PC-3 (cell line): ENCODE measurements around the gene SRSF8. TPM values are rescaled to one million over a fixed set of nuclear protein-coding genes. Genes with fewer than 3 reads are reported as not detected.

ENCODE experiments used
- ATAC-seq: fragments of 200-7000 bp; cut with Tn5 transposase; 2 replicates; pipeline ENCODE4 v1.9.1; 2020; ENCODE audit warnings: mild to moderate bottlenecking, moderate library complexity
- BruUV-seq: library from RNA; stranded (reverse); fragments of 400-500 nt; replicated peaks from 2 replicates; lab custom pipeline; 2021; lab: Mats Ljungman, UMichigan
- CTCF ChIA-PET: fragments of 300-600 bp; sonication (Branson Sonifier 250); formaldehyde crosslinking; loops from one replicate; lab custom pipeline; 2022; ENCODE audit warnings: antibody characterized with exemption; lab: Charles Lee
- POLR2A ChIA-PET: fragments of 300-600 bp; sonication (Branson Sonifier 250); formaldehyde crosslinking; loops from one replicate; lab custom pipeline; 2022; ENCODE audit warnings: antibody characterized with exemption; ENCODE audit not compliant: unreplicated experiment; lab: Charles Lee
- DNase-seq: peaks from one replicate; pipeline ENCODE4 v3.0.0-alpha.2; 2015
- H2AFZ ChIP-seq: fragments of 300-600 bp; sonication (generic); 2 replicates; pipeline ENCODE4 v1.6.0; 2016; ENCODE audit warnings: antibody characterized with exemption, low read length
- H3F3A ChIP-seq: fragments of 300-600 bp; sonication (generic); one replicate; pipeline ENCODE4 v1.6.0; 2017; ENCODE audit warnings: antibody characterized with exemption, low read length, control low read depth, mild to moderate bottlenecking; ENCODE audit not compliant: unreplicated experiment
- H3K27ac ChIP-seq: fragments of 300-600 bp; sonication (generic); 2 replicates; pipeline ENCODE4 v1.5.1; 2016; ENCODE audit warnings: mild to moderate bottlenecking, low read length
- H3K27me3 ChIP-seq: fragments of 300-600 bp; sonication (generic); 2 replicates; pipeline ENCODE4 v1.6.1; 2016; ENCODE audit warnings: low read length, mixed read lengths
- H3K36me3 ChIP-seq: fragments of 300-600 bp; sonication (generic); 2 replicates; pipeline ENCODE4 v1.6.1; 2016; ENCODE audit warnings: low read depth, mixed run types, low read length, mixed read lengths
- H3K4me1 ChIP-seq: fragments of 300-600 bp; sonication (generic); 2 replicates; pipeline ENCODE4 v1.5.1; 2016; ENCODE audit warnings: low read length; ENCODE audit not compliant: insufficient read depth
- H3K4me2 ChIP-seq: fragments of 300-600 bp; sonication (generic); 2 replicates; pipeline ENCODE4 v1.6.0; 2016; ENCODE audit warnings: low read length
- H3K4me3 ChIP-seq: fragments of 300-600 bp; sonication (generic); 2 replicates; pipeline ENCODE4 v1.5.1; 2016; ENCODE audit warnings: mild to moderate bottlenecking, low read length, mixed read lengths
- H3K79me2 ChIP-seq: fragments of 300-600 bp; sonication (generic); 2 replicates; pipeline ENCODE4 v1.6.1; 2017; ENCODE audit warnings: low read length, mixed read lengths
- H3K9ac ChIP-seq: fragments of 300-600 bp; sonication (generic); 2 replicates; pipeline ENCODE4 v1.6.0; 2016; ENCODE audit warnings: mild to moderate bottlenecking, low read length
- H3K9me2 ChIP-seq: fragments of 300-600 bp; sonication (generic); replicated peaks from 2 replicates; pipeline ENCODE4 v1.6.1; 2016; ENCODE audit warnings: mixed run types, low read length, mixed read lengths
- H3K9me3 ChIP-seq: fragments of 300-600 bp; sonication (generic); 2 replicates; pipeline ENCODE4 v1.6.1; 2016; ENCODE audit warnings: low read length, mixed read lengths
- H4K20me1 ChIP-seq: fragments of 300-600 bp; sonication (generic); 2 replicates; pipeline ENCODE4 v1.6.1; 2016; ENCODE audit warnings: low read length, mixed read lengths
- EZH2 ChIP-seq: fragments of 300-600 bp; sonication (generic); IDR thresholded peaks from one replicate; pipeline ENCODE4 v1.6.1; 2017; ENCODE audit warnings: antibody characterized with exemption, mild to moderate bottlenecking, low read length; ENCODE audit not compliant: unreplicated experiment
- EZH2phosphoT487 ChIP-seq: fragments of 300-600 bp; sonication (generic); IDR thresholded peaks from 2 replicates; pipeline ENCODE4 v1.6.1; 2018; ENCODE audit warnings: mild to moderate bottlenecking, antibody characterized with exemption, low read length, borderline replicate concordance
- intact Hi-C: fragments of 100-400 bp; cut with micrococcal nuclease; formaldehyde crosslinking; loops from 2 replicates; pipeline ENCODE4 v1.9.0; 2023
- total RNA-seq: library from RNA; depleted of rRNA; stranded (reverse); fragments of >200 nt; gene quantifications from 2 replicates; pipeline ENCODE4 v1.2.3, GENCODE V29; 2014
- TF ChIP-seq, protein P1 (sequence below): fragments of 300-600 bp; sonication (generic); conservative IDR thresholded peaks from 2 replicates; pipeline ENCODE4 v1.5.1; 2017; ENCODE audit warnings: antibody characterized with exemption, low read depth, mild to moderate bottlenecking, low read length

Gene SRSF8
- total RNA-seq, 1 experiment from 2014 or later: 17.2 TPM

- no peaks in the 10 kb centered on the region for H3K9me2 ChIP-seq
- no peak overlapping the region for H3K4me3 ChIP-seq
- H3K4me1 ChIP-seq: no peaks in the 10 kb centered on the region
- H3K27me3 ChIP-seq: peaks cover 32% of the 10 kb centered on the region; the same call in 1 of the 2 replicates
- no peak overlapping the region for H3K27ac ChIP-seq
- no peak for ATAC-seq
- H3K79me2 ChIP-seq: no peaks in the 10 kb centered on the region
- DNase-seq: no peak
- H4K20me1 ChIP-seq: no peaks in the 10 kb centered on the region
- POLR2A ChIA-PET: no interaction called here
- no peaks in the 10 kb centered on the region for H3K9me3 ChIP-seq
- TF ChIP-seq EZH2phosphoT487 (no peak), EZH2 (no peak)
- TF ChIP-seq, protein P1, sequence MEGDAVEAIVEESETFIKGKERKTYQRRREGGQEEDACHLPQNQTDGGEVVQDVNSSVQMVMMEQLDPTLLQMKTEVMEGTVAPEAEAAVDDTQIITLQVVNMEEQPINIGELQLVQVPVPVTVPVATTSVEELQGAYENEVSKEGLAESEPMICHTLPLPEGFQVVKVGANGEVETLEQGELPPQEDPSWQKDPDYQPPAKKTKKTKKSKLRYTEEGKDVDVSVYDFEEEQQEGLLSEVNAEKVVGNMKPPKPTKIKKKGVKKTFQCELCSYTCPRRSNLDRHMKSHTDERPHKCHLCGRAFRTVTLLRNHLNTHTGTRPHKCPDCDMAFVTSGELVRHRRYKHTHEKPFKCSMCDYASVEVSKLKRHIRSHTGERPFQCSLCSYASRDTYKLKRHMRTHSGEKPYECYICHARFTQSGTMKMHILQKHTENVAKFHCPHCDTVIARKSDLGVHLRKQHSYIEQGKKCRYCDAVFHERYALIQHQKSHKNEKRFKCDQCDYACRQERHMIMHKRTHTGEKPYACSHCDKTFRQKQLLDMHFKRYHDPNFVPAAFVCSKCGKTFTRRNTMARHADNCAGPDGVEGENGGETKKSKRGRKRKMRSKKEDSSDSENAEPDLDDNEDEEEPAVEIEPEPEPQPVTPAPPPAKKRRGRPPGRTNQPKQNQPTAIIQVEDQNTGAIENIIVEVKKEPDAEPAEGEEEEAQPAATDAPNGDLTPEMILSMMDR: no peak
- intact Hi-C loops: no loop called here
- H3K9ac ChIP-seq: no peak overlapping the region
- CTCF ChIA-PET: no interaction called here
- no peak overlapping the region for H2AFZ ChIP-seq
- no peak overlapping the region for H3K4me2 ChIP-seq
- no TSS peak for BruUV-seq
- no peaks in the 10 kb centered on the region for H3K36me3 ChIP-seq
- H3F3A ChIP-seq: no peaks in the 10 kb centered on the region
These were observed 8.1 kb upstream of the SRSF8 start for GRCh38 chr11:95058621-95059020.

- BruUV-seq: no TSS peak
- H3K4me1 ChIP-seq: no peaks in the 10 kb centered on the region
- no peak for TF ChIP-seq EZH2phosphoT487
- TF ChIP-seq, protein P1: no peak
- TF ChIP-seq EZH2: no peak
- H3F3A ChIP-seq: no peaks in the 10 kb centered on the region
- intact Hi-C loops: no loop called here
- H2AFZ ChIP-seq: no peak overlapping the region
- H3K4me2 ChIP-seq: no peak overlapping the region
- no peaks in the 10 kb centered on the region for H3K79me2 ChIP-seq
- no peak for DNase-seq
- no peak overlapping the region for H3K4me3 ChIP-seq
- POLR2A ChIA-PET: no interaction called here
- H3K36me3 ChIP-seq: no peaks in the 10 kb centered on the region
- no peaks in the 10 kb centered on the region for H3K9me3 ChIP-seq
- H3K9me2 ChIP-seq: no peaks in the 10 kb centered on the region
- CTCF ChIA-PET: no interaction called here
- no peaks in the 10 kb centered on the region for H4K20me1 ChIP-seq
- H3K9ac ChIP-seq: no peak overlapping the region
- H3K27ac ChIP-seq: no peak overlapping the region
- peaks cover 28% of the 10 kb centered on the region; the same call in 1 of the 2 replicates for H3K27me3 ChIP-seq
- ATAC-seq: no peak
These were observed 7.7 kb upstream of the SRSF8 start for GRCh38 chr11:95059046-95059445.

GRCh38 chr11:95065336-95065735, 1.4 kb upstream of the SRSF8 start:
- CTCF ChIA-PET: no interaction called here
- POLR2A ChIA-PET: no interaction called here

More at GRCh38 chr11:95065336-95065735, 1.4 kb upstream of the SRSF8 start:
- H4K20me1 ChIP-seq: peaks cover 7% of the 10 kb centered on the region; the same call in 1 of the 2 replicates
- no peak overlapping the region for H3K4me2 ChIP-seq
- no peak for ATAC-seq
- H3K36me3 ChIP-seq: no peaks in the 10 kb centered on the region
- H3F3A ChIP-seq: no peaks in the 10 kb centered on the region
- no peaks in the 10 kb centered on the region for H3K9me2 ChIP-seq
- H3K9me3 ChIP-seq: no peaks in the 10 kb centered on the region
- no peak for TF ChIP-seq EZH2phosphoT487
- TF ChIP-seq, protein P1: no peak
- no peak for TF ChIP-seq EZH2
- H3K4me3 ChIP-seq: no peak overlapping the region
- H3K27me3 ChIP-seq: peaks cover 18% of the 10 kb centered on the region; the same call in 1 of the 2 replicates
- BruUV-seq: no TSS peak
- intact Hi-C loops: loop anchor here (5.0 to 10.0 kb wide), 3 partner anchors 169 to 1362 kb away; partner anchors contain the start of genes AMOTL1 and SESN3
- H3K9ac ChIP-seq: no peak overlapping the region
- H3K79me2 ChIP-seq: peaks cover 30% of the 10 kb centered on the region
- H3K4me1 ChIP-seq: peaks cover 13% of the 10 kb centered on the region
- DNase-seq: no peak
- H2AFZ ChIP-seq: no peak overlapping the region
- no peak overlapping the region for H3K27ac ChIP-seq
